ENCODE data around the gene PPP1R9B. TPM values are rescaled to one million over a fixed set of nuclear protein-coding genes. Genes with fewer than 3 reads are reported as not detected.

PPP1R9B gene
- total and polyA plus RNA-seq, 2 of the 8 experiments (the other 6 are each of a cell fraction or from before 2014, with no cell fraction given): 5.2 to 13.1 TPM

GRCh38 chr17:50115756-50116155 is 34.7 kb downstream of the PPP1R9B start:
- Histone ChIP-seq H3K9me3 (ENCODE audit: insufficient read depth in 2 of 2, low read depth in 1 of 2, low read length in 1 of 2) (no peaks in the 10 kb centered on the region), H3K27ac (ENCODE audit: low read depth, low read length) (no peak overlapping the region), H3K4me1 (replicated peaks in 1 of 4; ENCODE audit: control insufficient read depth in 3 of 4, insufficient read depth in 4 of 4, low read length in 3 of 4) (peaks cover 6 to 14% (median 11%) of the 10 kb centered on the region in 4 experiments), H2BK15ac (ENCODE audit: low read length) (peak overlapping the region; percentile 16; the same call in 1 of the 2 replicates), H3K79me2 (ENCODE audit: control insufficient read depth in 1 of 2, insufficient read depth in 2 of 2, low read length in 2 of 2) (no peaks in the 10 kb centered on the region), H3K23me2 (ENCODE audit: low read depth, low read length) (peaks cover 2% of the 10 kb centered on the region; the same call in 1 of the 2 replicates), H4K91ac (replicated peaks; ENCODE audit: insufficient read length, low read length) (no peak overlapping the region), H3K27me3 (replicated peaks in 1 of 4; ENCODE audit: control insufficient read depth in 3 of 4, extremely low read depth in 1 of 4, insufficient read depth in 3 of 4, low read length in 3 of 4) (peaks cover 0 to 18% (median 12%) of the 10 kb centered on the region in 4 experiments; a peak in 5 of 7 replicates), H3K4me2 (ENCODE audit: insufficient read depth in 1 of 2, low read depth in 2 of 2, low read length in 2 of 2) (no peak overlapping the region), H3K4ac (replicated peaks; ENCODE audit: insufficient read length, low read depth, low read length) (no peak overlapping the region), H4K8ac (ENCODE audit: extremely low read depth, insufficient read depth, low read length) (no peak overlapping the region), H3K18ac (ENCODE audit: extremely low read depth, low read length) (no peak overlapping the region), H2BK12ac (ENCODE audit: low read depth, low read length) (peak overlapping the region; percentile 9; the same call in 1 of the 2 replicates), H4K20me1 (replicated peaks in 1 of 2; ENCODE audit: control insufficient read depth in 1 of 2, insufficient read depth in 2 of 2, low read length in 2 of 2) (no peaks in the 10 kb centered on the region), H4K5ac (ENCODE audit: insufficient read length, low read depth, low read length) (no peak overlapping the region), H3K9ac (replicated peaks in 1 of 4; ENCODE audit: extremely low read depth in 1 of 4, low read depth in 3 of 4, low read length in 3 of 4) (no peak overlapping the region), H3K4me3 (ENCODE audit: extremely low read depth in 1 of 4, insufficient read depth in 2 of 4, low read depth in 3 of 4, low read length in 4 of 4) (no peak overlapping the region), H3K23ac (ENCODE audit: insufficient read length) (no peak overlapping the region), H2BK5ac (ENCODE audit: low read depth, low read length) (no peak overlapping the region; the same call in 1 of the 2 replicates), H3K14ac (ENCODE audit: insufficient read length) (no peak overlapping the region), H2AK5ac (ENCODE audit: low read depth, low read length) (no peak overlapping the region; the same call in 1 of the 2 replicates), H2BK120ac (replicated peaks; ENCODE audit: low read depth, low read length) (no peak overlapping the region), H2AFZ (ENCODE audit: low read length) (no peak overlapping the region), H2BK20ac (ENCODE audit: low read length) (peak overlapping the region; percentile 61; the same call in 1 of the 2 replicates), H3K79me1 (ENCODE audit: low read depth, low read length) (no peaks in the 10 kb centered on the region), H3K56ac (replicated peaks; ENCODE audit: insufficient read length, low read depth, low read length) (no peak overlapping the region), H3K36me3 (ENCODE audit: control insufficient read depth in 2 of 4, insufficient read depth in 4 of 4, low read length in 3 of 4) (no peaks in the 10 kb centered on the region)
- no peak for DNase-seq (ENCODE audit: low read depth in 1 of 2, low spot score in 2 of 2)
- TF ChIP-seq TAF1 (IDR thresholded peaks at IDR 0.05; ENCODE audit: low read depth, low read length): no peak
- POLR2A ChIA-PET (ENCODE audit: partially characterized antibody): interaction anchor here (0.8 to 2.3 kb wide), 6 partner anchors 8 to 36 kb away, joined by 3 to 11 read pairs (median 4); partner anchors contain the start of genes PPP1R9B and SAMD14
- no peak for FAIRE-seq
- CTCF ChIA-PET (ENCODE audit: partially characterized antibody): interaction anchor here (0.8 to 23.0 kb wide), 17 partner anchors 9 to 283 kb away, joined by 3 to 412 read pairs (median 6); partner anchors contain the start of genes PDK2, PPP1R9B, SGCA and TMEM92
- 78% methylated on average over 15 of the region's 17 CpGs; no CpG with 5 or more reads in 1 of the 2 experiments for WGBS, 2 experiments (ENCODE audit: extremely low coverage in 1 of 2, insufficient coverage in 1 of 2, insufficient read length in 1 of 2, insufficient replicate concordance in 2 of 2, low coverage in 1 of 2, low lambda C conversion rate in 2 of 2, missing lambda C conversion rate in 1 of 2)
